HFF-Myc (cell line): ENCODE data around the gene GNB1L.
A peak's percentile ranks its signal among the peaks of the same experiment; 100 is the strongest.

ENCODE experiments used
- DNase-seq: peaks from one replicate; pipeline ENCODE4 v3.0.0-alpha.2; 2011; ENCODE audit warnings: low read depth; ENCODE audit errors: extremely low read depth
- H3K4me3 ChIP-seq: replicated peaks from 2 replicates; pipeline ENCODE4 v1.5.1; 2011; ENCODE audit warnings: low read depth, mild to moderate bottlenecking, control low read depth, low read length
- CTCF ChIP-seq: IDR thresholded peaks from 2 replicates; pipeline ENCODE4 v1.5.1; 2012; ENCODE audit warnings: mild to moderate bottlenecking, low read depth, low read length, control low read depth; ENCODE audit errors: missing control alignments

The GNB1L gene

DNA sequence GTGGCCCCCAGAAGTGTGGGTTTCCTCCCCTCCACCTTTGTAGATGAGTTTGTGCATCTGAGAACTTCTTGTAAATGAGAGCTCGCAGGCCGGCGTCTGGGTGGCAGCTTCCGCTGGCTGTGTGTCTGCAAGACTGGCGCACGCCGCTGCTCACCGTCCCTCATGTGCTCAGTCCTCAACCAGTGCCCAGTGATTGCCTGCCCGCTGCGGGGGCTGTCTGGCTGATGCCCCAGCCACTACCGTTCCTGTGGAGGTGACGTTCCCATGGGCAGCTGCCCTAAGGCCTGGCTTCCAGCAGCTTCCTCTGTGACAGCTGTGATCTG, 85.3 kb downstream of the GNB1L start:
- no peak for TF ChIP-seq CTCF
- no peak overlapping the region for H3K4me3 ChIP-seq
- DNase-seq = no peak

DNA sequence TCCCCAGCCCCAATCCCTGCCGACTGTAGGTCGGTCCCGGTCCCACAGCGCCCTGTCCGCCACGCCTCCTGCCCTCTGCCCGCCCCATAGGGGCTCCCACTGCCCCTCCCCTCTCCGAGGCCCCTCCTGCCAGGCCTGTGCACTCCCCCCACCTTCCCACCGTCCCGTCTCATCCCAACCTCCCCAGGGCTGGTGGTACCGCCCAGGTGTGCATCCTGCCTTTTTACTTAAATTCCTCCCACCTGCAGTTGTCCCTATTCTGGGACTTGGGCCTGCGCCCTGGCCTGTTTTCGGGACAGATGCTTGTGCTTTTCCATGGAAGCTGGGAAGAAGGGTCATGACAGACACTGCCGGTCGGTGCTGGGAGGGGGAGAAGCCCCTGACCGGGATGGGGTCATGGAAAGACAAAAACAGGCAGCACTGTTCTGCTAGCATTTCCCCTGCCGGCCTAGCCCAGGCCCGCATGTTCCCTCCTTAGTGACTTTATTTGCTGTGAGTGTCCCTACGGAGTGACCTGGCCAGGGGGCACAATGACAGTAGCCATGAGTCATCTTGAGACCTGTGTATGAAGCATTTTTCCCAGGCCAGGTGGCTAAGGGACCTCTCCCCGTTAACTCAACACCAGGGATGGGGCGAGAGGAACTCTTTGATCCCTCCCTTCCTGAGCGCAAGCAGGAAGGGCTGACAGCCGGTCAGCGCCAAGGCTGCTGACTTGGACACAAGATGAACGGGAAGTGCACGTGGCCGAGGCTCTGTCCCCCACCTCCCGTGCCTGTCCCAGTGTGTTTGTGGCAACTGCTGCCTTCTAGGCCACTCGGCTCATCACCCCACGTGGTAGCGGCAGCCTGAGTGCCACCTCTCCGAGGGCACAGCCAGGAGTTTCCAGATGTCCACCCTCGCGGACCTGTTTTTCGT, 87.0 kb downstream of the GNB1L start:
- no peak for DNase-seq
- TF ChIP-seq CTCF = no peak
- no peak overlapping the region for H3K4me3 ChIP-seq

GRCh38 chr22:19766511-19767426, 87.9 kb downstream of the GNB1L start:
- TF ChIP-seq CTCF = peak; percentile 17
- no peak overlapping the region for H3K4me3 ChIP-seq
- no peak for DNase-seq

GRCh38 chr22:19766240-19766510, 88.5 kb downstream of the GNB1L start:
- DNase-seq = no peak
- H3K4me3 ChIP-seq = no peak overlapping the region
- TF ChIP-seq CTCF = no peak

DNA sequence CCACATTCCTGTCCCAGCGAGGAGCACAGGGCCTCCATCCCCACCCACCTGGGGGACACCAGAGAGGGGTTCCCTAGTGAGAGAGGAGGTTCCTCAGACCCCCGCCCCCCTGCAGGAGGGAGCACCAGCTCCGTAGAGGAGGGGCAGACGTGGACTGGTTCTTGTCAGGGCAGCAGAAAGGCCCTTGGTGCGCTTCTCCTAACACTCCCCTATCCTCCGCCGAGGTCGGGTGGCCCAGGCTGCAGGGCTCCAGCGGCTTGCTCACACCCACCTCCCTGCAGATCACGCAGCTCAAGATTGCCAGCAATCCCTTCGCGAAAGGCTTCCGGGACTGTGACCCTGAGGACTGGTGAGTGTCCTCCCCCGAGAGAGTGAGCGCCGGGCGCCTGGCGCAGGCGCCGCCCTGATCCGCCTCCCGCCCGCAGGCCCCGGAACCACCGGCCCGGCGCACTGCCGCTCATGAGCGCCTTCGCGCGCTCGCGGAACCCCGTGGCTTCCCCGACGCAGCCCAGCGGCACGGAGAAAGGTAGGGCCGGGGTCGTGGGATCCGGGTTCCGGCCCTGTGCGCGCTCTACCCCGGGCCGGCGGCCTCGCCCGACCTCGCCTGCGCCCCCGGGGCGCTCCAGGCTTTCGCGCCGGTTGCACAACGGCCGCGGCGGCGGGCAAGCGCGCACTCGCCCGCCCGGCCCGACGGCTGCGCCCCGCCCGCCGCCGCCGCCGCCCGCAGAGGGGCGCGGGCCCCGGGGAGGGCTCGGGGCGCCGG, 89.0 kb downstream of the GNB1L start:
- H3K4me3 ChIP-seq = no peak overlapping the region
- no peak for DNase-seq
- no peak for TF ChIP-seq CTCF

DNA sequence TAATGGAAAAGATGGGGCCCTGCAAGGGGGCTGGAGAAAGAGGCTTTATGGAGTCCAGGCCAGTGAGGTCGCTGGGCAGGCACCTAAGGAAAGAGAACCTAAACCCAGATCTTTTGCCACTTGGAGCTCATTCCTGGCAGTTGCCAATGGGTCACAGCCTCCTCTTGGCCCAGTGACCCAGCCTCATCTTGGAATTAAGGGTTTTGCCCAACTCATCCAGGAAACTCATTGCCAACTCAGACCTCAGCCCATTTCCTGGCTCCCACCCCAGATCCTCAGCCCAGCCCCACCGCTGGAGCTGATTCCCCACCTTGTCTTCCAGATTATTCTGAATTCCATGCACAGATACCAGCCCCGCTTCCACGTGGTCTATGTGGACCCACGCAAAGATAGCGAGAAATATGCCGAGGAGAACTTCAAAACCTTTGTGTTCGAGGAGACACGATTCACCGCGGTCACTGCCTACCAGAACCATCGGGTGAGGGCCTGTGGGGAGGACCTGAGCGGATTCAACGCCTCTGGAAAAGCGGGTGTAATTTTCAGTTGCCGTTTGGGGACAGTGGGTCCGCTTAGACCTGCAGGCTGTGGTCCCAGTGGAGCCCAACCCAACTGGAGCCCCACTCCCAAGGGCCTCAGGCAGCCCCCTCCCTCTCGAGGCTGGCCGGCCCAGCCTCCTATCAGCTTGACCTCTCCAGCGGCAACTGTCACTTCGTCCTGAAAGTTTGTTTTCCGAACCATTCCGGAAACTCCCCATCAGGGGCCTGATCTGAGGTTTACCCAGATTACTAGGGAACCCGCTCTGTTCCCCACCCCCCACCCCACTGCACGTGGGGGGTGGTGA, 89.8 kb downstream of the GNB1L start:
- DNase-seq = no peak
- no peak for TF ChIP-seq CTCF
- H3K4me3 ChIP-seq = no peak overlapping the region
